GM23248 (cell line): Measurements from ENCODE around the gene NCK2.

Experiments
- EZH2 ChIP-seq: fragments of 200-600 bp; sonication (generic); IDR thresholded peaks from 2 replicates; pipeline ENCODE4 v1.6.1; 2018; ENCODE audit warnings: antibody characterized with exemption, mild to moderate bottlenecking; ENCODE audit not compliant: insufficient read depth, poor library complexity, severe bottlenecking
- EZH2phosphoT487 ChIP-seq: fragments of 200-600 bp; sonication (generic); IDR thresholded peaks from 2 replicates; pipeline ENCODE4 v1.6.1; 2018; ENCODE audit warnings: antibody characterized with exemption, moderate library complexity, mild to moderate bottlenecking, low read depth; ENCODE audit not compliant: insufficient read depth

- TF ChIP-seq EZH2, result no peak
- TF ChIP-seq EZH2phosphoT487, result no peak
Measured at GRCh38 chr2:105738658-105739241, 6.0 kb upstream of the NCK2 start.
